Common myeloid progenitor, CD34-positive (primary cell): ENCODE data around the gene FBXO15.

Experiments
- CTCF ChIA-PET: fragments of 350-600 bp; sonication (Branson Sonifier 250); formaldehyde crosslinking; loops from one replicate; lab custom pipeline; 2021; ENCODE audit warnings: antibody characterized with exemption; lab: Charles Lee
- POLR2A ChIA-PET: fragments of 350-600 bp; sonication (Branson Sonifier 250); formaldehyde crosslinking; loops from one replicate; lab custom pipeline; 2021; ENCODE audit warnings: antibody characterized with exemption; lab: Charles Lee
- DNase-seq, 3 donors: peaks; one replicate each; pipeline versions ENCODE4 v3.0.0 to v3.0.0-alpha.2; 2013
- H3K27ac ChIP-seq, 2 experiments: 1 replicate in 1 of 2; 2 replicates in 1 of 2; pipeline ENCODE4 v1.7.0; 2013; ENCODE audit warnings: inconsistent platforms in 2 of 2, low read length in 2 of 2, mild to moderate bottlenecking in 2 of 2, low read depth in 1 of 2, moderate library complexity in 1 of 2; ENCODE audit not compliant: severe bottlenecking in 2 of 2, insufficient read depth in 1 of 2, poor library complexity in 1 of 2
- H3K27me3 ChIP-seq, 5 experiments: replicated peaks in 2 of 5; 1 replicate in 3 of 5; 2 replicates in 2 of 5; pipeline versions ENCODE4 v1.6.1 to v1.7.0; 2013; ENCODE audit warnings: low read length in 4 of 5, mild to moderate bottlenecking in 2 of 5, moderate library complexity in 2 of 5, inconsistent platforms in 1 of 5; ENCODE audit not compliant: insufficient read depth in 5 of 5, control insufficient read depth in 4 of 5
- H3K36me3 ChIP-seq, 4 experiments: 1 replicate in 2 of 4; 2 replicates in 2 of 4; pipeline versions ENCODE4 v1.6.1 to v1.7.0; 2013; ENCODE audit warnings: low read length in 3 of 4, control low read depth in 1 of 4, mild to moderate bottlenecking in 1 of 4; ENCODE audit not compliant: control insufficient read depth in 4 of 4, insufficient read depth in 4 of 4
- H3K4me1 ChIP-seq, 4 experiments: 1 replicate in 3 of 4; 2 replicates in 1 of 4; pipeline versions ENCODE4 v1.6.1 to v1.7.1; 2013; ENCODE audit warnings: low read length in 3 of 4, mild to moderate bottlenecking in 3 of 4, control low read depth in 1 of 4, inconsistent platforms in 1 of 4, moderate library complexity in 1 of 4; ENCODE audit not compliant: control insufficient read depth in 4 of 4, insufficient read depth in 4 of 4; ENCODE audit errors: control extremely low read depth in 1 of 4
- H3K4me3 ChIP-seq, 7 experiments: 1 replicate in 4 of 7; 2 replicates in 3 of 7; pipeline versions ENCODE4 v1.5.1 to v1.7.0; 2013; ENCODE audit warnings: mild to moderate bottlenecking in 7 of 7, low read length in 6 of 7, moderate library complexity in 6 of 7, inconsistent platforms in 2 of 7, low read depth in 2 of 7, control low read depth in 1 of 7; ENCODE audit not compliant: insufficient read depth in 4 of 7, control insufficient read depth in 1 of 7; ENCODE audit errors: extremely low read depth in 1 of 7
- H3K9me3 ChIP-seq, 5 experiments: 1 replicate in 4 of 5; 2 replicates in 1 of 5; pipeline versions ENCODE4 v1.6.1 to v1.7.1; 2013; ENCODE audit warnings: low read length in 4 of 5, mild to moderate bottlenecking in 2 of 5, inconsistent platforms in 1 of 5, low read depth in 1 of 5, moderate library complexity in 1 of 5; ENCODE audit not compliant: control insufficient read depth in 4 of 5, insufficient read depth in 2 of 5; ENCODE audit errors: control extremely low read depth in 1 of 5
- WGBS: methylation state at CpG from one replicate; pipeline ENCODE4 v1.1.5; 2013; ENCODE audit not compliant: insufficient coverage; 5-methylcytosine and 5-hydroxymethylcytosine counted together

FBXO15 gene

DNA sequence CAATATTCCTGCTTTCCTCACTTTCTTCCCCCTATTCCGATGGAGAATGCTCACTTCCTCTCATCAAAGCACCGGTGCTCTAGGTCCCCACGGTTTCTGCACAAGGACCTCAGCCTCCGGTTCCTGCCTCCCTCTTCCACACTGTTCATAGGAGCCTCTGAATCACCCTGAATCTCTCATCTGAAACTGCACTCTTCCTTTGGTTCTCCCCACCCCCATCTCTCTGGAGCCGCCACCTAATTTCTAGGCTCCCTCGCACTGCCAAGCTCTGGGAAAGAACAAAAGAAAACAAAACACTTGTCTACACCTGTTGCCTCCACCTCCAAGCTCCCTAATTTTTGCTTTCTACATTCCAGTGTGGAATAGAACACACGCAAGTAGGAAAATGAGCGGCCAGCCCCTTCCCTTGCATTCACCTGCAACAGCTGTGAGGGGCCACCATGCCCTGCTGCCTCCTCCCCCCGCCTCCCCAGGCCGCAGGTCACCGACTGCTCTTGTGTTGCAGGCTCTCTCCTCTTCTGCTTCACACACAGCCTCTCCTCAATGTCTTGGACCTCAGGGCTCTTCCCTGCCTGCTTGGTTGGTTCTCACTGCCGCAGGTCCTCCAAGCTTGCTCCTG is 9.6 kb downstream of the FBXO15 start:
- ChIA-PET POLR2A (no interaction called here), CTCF (no interaction called here)
- no peak for DNase-seq
- Histone ChIP-seq H3K4me3 (no peak overlapping the region), H3K27me3 (no peaks in the 10 kb centered on the region), H3K36me3 (no peaks in the 10 kb centered on the region), H3K27ac (no peak overlapping the region), H3K4me1 (peaks cover 0 to 7% (median 0%) of the 10 kb centered on the region in 4 experiments), H3K9me3 (no peaks in the 10 kb centered on the region)
- WGBS, result 89% methylated on average over 10 of the region's 12 CpGs

DNA sequence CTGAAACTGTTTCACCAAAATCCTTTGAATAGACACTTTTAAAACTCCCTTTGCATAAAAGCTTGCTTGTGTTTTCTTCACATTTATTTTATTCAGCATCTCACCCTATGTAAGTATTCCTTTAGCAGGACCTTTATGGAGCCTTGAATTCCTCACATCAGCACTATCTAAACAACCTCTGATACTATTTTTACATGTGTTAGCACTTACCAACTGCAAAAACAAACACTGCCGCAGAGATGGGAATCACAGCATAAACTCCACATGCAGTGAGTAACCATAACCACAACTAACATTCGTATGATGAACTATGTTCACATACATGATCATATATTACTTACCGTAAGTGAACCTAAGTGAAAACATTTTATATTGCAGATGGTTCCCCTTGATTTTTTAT is 15.4 kb downstream of the FBXO15 start:
- no peak for DNase-seq
- Histone ChIP-seq H3K27me3 (peaks cover 0 to 2% (median 0%) of the 10 kb centered on the region in 5 experiments), H3K36me3 (no peaks in the 10 kb centered on the region), H3K4me1 (no peaks in the 10 kb centered on the region), H3K27ac (no peak overlapping the region), H3K4me3 (no peak overlapping the region), H3K9me3 (no peaks in the 10 kb centered on the region)
- WGBS, result no CpG with 5 or more reads among the region's 3 CpGs
- ChIA-PET POLR2A (no interaction called here), CTCF (interaction anchor here (0.6 to 1.0 kb wide), 2 partner anchors 24 to 66 kb away, joined by 3 read pairs; no protein-coding TSS in a partner anchor)

DNA sequence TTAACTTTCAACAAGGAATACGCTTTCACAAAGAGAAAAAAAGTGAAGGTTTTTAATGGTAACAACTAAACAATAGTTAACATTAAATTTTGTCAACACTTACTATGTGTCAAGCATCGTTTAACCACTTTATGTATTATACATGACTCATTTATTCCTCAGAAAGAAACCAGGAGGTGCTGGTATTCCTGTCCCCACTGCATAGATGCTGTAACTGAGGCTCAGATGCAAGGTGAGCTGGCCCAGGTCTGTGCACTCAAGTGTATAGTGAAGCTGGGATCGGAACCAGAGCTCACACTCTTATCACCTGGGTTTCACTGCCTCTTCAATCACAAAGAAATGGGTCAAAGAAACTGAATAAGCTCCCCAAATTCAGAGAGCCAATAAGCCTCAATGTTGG is 16.5 kb downstream of the FBXO15 start:
- H3K36me3 ChIP-seq, result no peaks in the 10 kb centered on the region
- 100% methylated on average over 2 of the region's 3 CpGs for WGBS
- ChIA-PET CTCF (interaction anchor here (0.9 to 1.5 kb wide), 3 partner anchors 11 to 229 kb away, joined by 3 to 4 read pairs (median 3); no protein-coding TSS in a partner anchor), POLR2A (no interaction called here)
- no peak overlapping the region for H3K27ac ChIP-seq
- no peaks in the 10 kb centered on the region for H3K4me1 ChIP-seq
- H3K27me3 ChIP-seq, result peaks cover 0 to 2% (median 0%) of the 10 kb centered on the region in 5 experiments
- no peak overlapping the region for H3K4me3 ChIP-seq
- no peaks in the 10 kb centered on the region for H3K9me3 ChIP-seq
- DNase-seq, result no peak

DNA sequence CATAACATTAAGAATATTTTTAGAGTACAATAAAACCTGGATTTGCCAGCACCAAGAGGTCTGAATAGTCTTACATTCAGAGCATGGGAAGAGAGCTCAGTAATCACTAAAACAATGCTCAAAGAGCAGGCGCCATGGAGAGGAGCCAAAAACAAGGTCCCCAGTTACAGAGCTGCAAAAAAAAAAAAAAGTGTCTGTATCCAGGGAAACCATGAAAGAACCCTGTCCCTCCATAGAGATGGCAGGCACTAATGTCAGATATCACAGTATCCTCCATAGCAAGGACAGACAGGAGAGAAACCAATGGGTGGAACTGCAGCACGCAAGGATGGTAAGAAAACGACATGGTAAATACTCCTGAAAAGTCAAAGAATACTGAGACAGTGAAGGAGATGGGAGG is 19.5 kb downstream of the FBXO15 start:
- H3K9me3 ChIP-seq, result no peaks in the 10 kb centered on the region
- POLR2A ChIA-PET, result no interaction called here
- no peaks in the 10 kb centered on the region for H3K36me3 ChIP-seq
- H3K27me3 ChIP-seq, result peaks cover 0 to 2% (median 0%) of the 10 kb centered on the region in 5 experiments
- no peak overlapping the region for H3K4me3 ChIP-seq
- CTCF ChIA-PET, result no interaction called here
- H3K27ac ChIP-seq, result no peak overlapping the region
- no peaks in the 10 kb centered on the region for H3K4me1 ChIP-seq
- WGBS, result 83% methylated on average over 1 of the region's 3 CpGs
- no peak for DNase-seq

DNA sequence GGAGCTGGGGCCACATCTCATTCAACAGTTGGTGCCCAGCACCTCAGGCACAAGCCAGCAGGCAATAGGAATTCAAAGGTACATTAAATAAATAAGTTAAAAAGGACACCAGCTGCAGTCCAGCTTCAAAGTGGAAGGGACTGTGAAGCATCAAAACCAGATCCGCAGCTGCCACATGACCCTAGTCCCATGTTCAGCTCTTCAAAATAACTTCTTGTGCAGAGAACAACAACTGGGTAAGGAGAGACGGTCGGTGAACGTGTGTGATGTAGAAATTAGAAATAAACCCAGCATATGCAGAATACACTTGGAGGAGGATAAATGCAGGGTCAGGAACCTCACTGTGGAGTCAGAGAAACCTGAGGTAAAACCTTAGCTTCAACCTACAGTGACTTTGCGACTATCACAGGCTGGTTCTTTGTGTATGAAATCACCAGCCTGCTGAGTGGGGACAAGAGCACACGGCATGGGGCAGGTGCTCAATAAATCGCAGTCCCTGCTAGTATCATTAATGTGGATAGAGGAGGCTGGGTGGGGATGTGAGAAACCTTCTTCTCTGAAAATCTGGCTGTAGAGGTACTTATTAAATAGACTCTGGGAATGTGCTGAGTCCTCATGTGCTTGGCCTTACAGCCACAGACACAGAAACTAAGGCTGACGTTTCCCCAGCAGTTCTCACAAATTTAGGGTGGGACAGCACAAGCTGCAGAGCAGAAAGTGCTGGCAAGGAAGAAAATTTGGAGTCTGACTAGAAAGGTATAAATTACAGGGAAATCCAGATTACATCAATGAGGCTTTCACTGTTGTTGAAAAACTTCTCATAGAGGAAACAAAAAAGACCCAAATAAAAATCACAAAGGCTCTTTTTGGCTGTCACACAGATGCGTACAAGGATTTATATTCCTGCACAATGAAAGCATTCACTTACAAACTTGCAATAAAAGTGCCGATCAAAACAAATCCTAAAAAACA is 20.7 kb downstream of the FBXO15 start:
- Histone ChIP-seq H3K4me1 (no peaks in the 10 kb centered on the region), H3K27me3 (peaks cover 0 to 2% (median 0%) of the 10 kb centered on the region in 5 experiments), H3K27ac (no peak overlapping the region), H3K9me3 (no peaks in the 10 kb centered on the region), H3K36me3 (no peaks in the 10 kb centered on the region), H3K4me3 (no peak overlapping the region)
- DNase-seq, result no peak
- CTCF ChIA-PET, result interaction anchor here (1.7 kb wide), 1 partner anchor 11 kb away, joined by 5 read pairs; no protein-coding TSS in a partner anchor
- 98% methylated on average over 5 of the region's 10 CpGs for WGBS
- POLR2A ChIA-PET, result no interaction called here

DNA sequence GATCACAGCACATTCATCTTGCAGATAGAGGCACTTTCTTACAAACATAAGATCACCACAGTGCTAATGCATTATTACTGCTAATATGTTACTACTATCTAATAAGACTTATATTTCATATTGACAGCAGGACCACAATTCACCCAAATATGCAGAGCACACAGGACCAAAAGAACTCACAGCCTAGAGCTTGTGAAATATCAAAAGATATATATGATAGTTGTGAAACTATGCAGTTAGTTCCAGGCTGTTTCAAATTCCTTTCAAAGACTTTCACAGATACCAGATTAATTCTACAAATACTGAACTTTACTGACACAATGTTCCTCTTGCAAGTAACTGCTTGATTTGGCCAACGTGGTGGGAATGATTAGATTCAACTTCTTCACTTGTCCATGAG is 23.0 kb downstream of the FBXO15 start:
- WGBS, result 86% methylated on average over 1 of the region's 1 CpG
- no peaks in the 10 kb centered on the region for H3K9me3 ChIP-seq
- CTCF ChIA-PET, result interaction anchor here (0.5 to 1.6 kb wide), 2 partner anchors 218 to 1182 kb away, joined by 3 read pairs; no protein-coding TSS in a partner anchor
- peaks cover 0 to under 1% (median 0%) of the 10 kb centered on the region in 5 experiments for H3K27me3 ChIP-seq
- H3K4me3 ChIP-seq, result no peak overlapping the region
- POLR2A ChIA-PET, result no interaction called here
- H3K4me1 ChIP-seq, result no peaks in the 10 kb centered on the region
- no peak overlapping the region for H3K27ac ChIP-seq
- no peak for DNase-seq
- no peaks in the 10 kb centered on the region for H3K36me3 ChIP-seq

DNA sequence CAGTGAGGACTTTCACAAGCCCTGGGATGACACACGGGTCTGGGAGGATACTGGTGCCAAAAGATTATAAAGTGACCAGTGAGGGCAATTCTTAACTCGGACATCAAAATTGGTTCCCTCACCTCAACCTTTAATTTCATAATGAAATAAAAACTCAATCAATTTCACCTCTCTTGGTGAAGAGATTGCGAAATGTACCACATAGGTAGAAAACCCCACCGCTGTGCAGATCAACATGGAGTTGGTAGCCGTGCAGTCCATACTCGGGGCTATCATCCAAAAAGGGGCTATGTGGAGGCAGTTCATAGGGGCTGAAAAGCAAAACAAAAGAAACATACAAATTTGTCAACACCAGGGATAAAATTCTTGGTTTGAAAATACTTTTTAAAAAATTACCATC is 24.4 kb downstream of the FBXO15 start:
- DNase-seq, result no peak
- no peaks in the 10 kb centered on the region for H3K4me1 ChIP-seq
- H3K36me3 ChIP-seq, result no peaks in the 10 kb centered on the region
- H3K27me3 ChIP-seq, result peaks cover 0 to 3% (median 0%) of the 10 kb centered on the region in 5 experiments
- ChIA-PET CTCF (no interaction called here), POLR2A (no interaction called here)
- no peaks in the 10 kb centered on the region for H3K9me3 ChIP-seq
- H3K4me3 ChIP-seq, result no peak overlapping the region
- no peak overlapping the region for H3K27ac ChIP-seq
- 95% methylated on average over 3 of the region's 6 CpGs for WGBS
